CD14-positive monocyte (primary cell): ENCODE data around the gene SMIM24. TPM values are rescaled to one million over a fixed set of nuclear protein-coding genes. Genes with fewer than 3 reads are reported as not detected.

Experiments used
- DNase-seq, 3 donors: peaks; one replicate each; pipeline ENCODE4 v3.0.0-alpha.2; 2011 to 2022
- H2AFZ ChIP-seq: 2 replicates; pipeline ENCODE4 v1.6.0; 2012; ENCODE audit warnings: mild to moderate bottlenecking, low read depth, low read length, inconsistent platforms; ENCODE audit not compliant: insufficient read depth, poor library complexity, severe bottlenecking
- H3K27ac ChIP-seq, 2 donors: 1 replicate in 1 of 2; 2 replicates in 1 of 2; pipeline ENCODE4 v1.5.1; 2012 to 2013; ENCODE audit warnings: low read length in 2 of 2, control low read depth in 1 of 2, inconsistent platforms in 1 of 2, low read depth in 1 of 2, mild to moderate bottlenecking in 1 of 2
- H3K27me3 ChIP-seq, 2 donors: one replicate each; pipeline versions ENCODE4 v1.6.0 to v1.6.1; 2011 to 2013; ENCODE audit warnings: low read length in 2 of 2; ENCODE audit not compliant: control insufficient read depth in 2 of 2, insufficient read depth in 2 of 2
- H3K36me3 ChIP-seq, 2 donors: replicated peaks in 1 of 2; 1 replicate in 1 of 2; 2 replicates in 1 of 2; pipeline versions ENCODE4 v1.5.1 to v1.6.1; 2012 to 2013; ENCODE audit warnings: low read length in 2 of 2, control low read depth in 1 of 2, inconsistent platforms in 1 of 2, mild to moderate bottlenecking in 1 of 2; ENCODE audit not compliant: insufficient read depth in 2 of 2, control insufficient read depth in 1 of 2
- H3K4me1 ChIP-seq, 2 donors: 1 replicate in 1 of 2; 2 replicates in 1 of 2; pipeline versions ENCODE4 v1.5.1 to v1.6.1; 2012 to 2013; ENCODE audit warnings: low read length in 2 of 2, control low read depth in 1 of 2, inconsistent platforms in 1 of 2, mild to moderate bottlenecking in 1 of 2, moderate library complexity in 1 of 2; ENCODE audit not compliant: insufficient read depth in 2 of 2, control insufficient read depth in 1 of 2
- H3K4me2 ChIP-seq: replicated peaks from 2 replicates; pipeline ENCODE3; 2012; ENCODE audit warnings: low read length, moderate library complexity, mild to moderate bottlenecking; ENCODE audit not compliant: poor library complexity, severe bottlenecking; ENCODE audit errors: extremely low read depth
- H3K4me3 ChIP-seq, 3 experiments: fragments of 200-600 bp in 1 of 3; sonication (generic) in 1 of 3; replicated peaks in 1 of 3; 1 replicate in 2 of 3; 2 replicates in 1 of 3; pipeline ENCODE4 v1.5.1; 2011 to 2013; ENCODE audit warnings: low read length in 3 of 3, mild to moderate bottlenecking in 3 of 3, control low read depth in 2 of 3, low read depth in 2 of 3, inconsistent platforms in 1 of 3, moderate library complexity in 1 of 3
- H3K79me2 ChIP-seq: 2 replicates; pipeline ENCODE4 v1.6.0; 2012; ENCODE audit warnings: mild to moderate bottlenecking, control low read depth, inconsistent platforms, low read length, moderate library complexity; ENCODE audit not compliant: insufficient read depth
- H3K9ac ChIP-seq: 2 replicates; pipeline ENCODE4 v1.6.0; 2017; ENCODE audit warnings: low read length, mild to moderate bottlenecking; ENCODE audit not compliant: insufficient read depth, poor library complexity, severe bottlenecking
- H3K9me3 ChIP-seq, 2 donors: replicated peaks in 1 of 2; 1 replicate in 1 of 2; 2 replicates in 1 of 2; pipeline versions ENCODE4 v1.5.1 to v1.6.1; 2012 to 2013; ENCODE audit warnings: low read length in 2 of 2, control low read depth in 1 of 2; ENCODE audit not compliant: control insufficient read depth in 1 of 2, insufficient read depth in 1 of 2
- H4K20me1 ChIP-seq: 2 replicates; pipeline ENCODE4 v1.6.0; 2012; ENCODE audit warnings: mild to moderate bottlenecking, low read length, control low read depth, moderate library complexity; ENCODE audit not compliant: insufficient read depth
- H3K27ac Mint-ChIP-seq, 7 donors: one replicate each; pipeline ENCODE4 v1.8.0; 2020; ENCODE audit warnings: mild to moderate bottlenecking in 7 of 7, mixed read lengths in 7 of 7, moderate library complexity in 6 of 7, inconsistent platforms in 2 of 7
- H3K27me3 Mint-ChIP-seq, 3 donors: one replicate each; pipeline ENCODE4 v1.8.0; 2021 to 2022; ENCODE audit warnings: low read depth in 3 of 3, mild to moderate bottlenecking in 3 of 3, mixed read lengths in 3 of 3, moderate library complexity in 3 of 3, inconsistent platforms in 1 of 3
- H3K36me3 Mint-ChIP-seq, 2 donors: one replicate each; pipeline ENCODE4 v1.8.0; 2020; ENCODE audit warnings: mixed read lengths in 2 of 2, inconsistent platforms in 1 of 2, mild to moderate bottlenecking in 1 of 2
- H3K4me1 Mint-ChIP-seq: one replicate; pipeline ENCODE4 v1.8.0; 2020; ENCODE audit warnings: mild to moderate bottlenecking, mixed read lengths
- H3K4me3 Mint-ChIP-seq, 2 donors: one replicate each; pipeline ENCODE4 v1.8.0; 2020; ENCODE audit warnings: mild to moderate bottlenecking in 2 of 2, mixed read lengths in 2 of 2, moderate library complexity in 1 of 2
- H3K9me3 Mint-ChIP-seq, 7 donors: one replicate each; pipeline ENCODE4 v1.8.0; 2020 to 2022; ENCODE audit warnings: mixed read lengths in 7 of 7, mild to moderate bottlenecking in 6 of 7, moderate library complexity in 6 of 7, inconsistent platforms in 2 of 7
- WGBS: methylation state at CpG from one replicate; pipeline ENCODE4 v1.1.5; 2013; ENCODE audit warnings: missing lambda C conversion rate; ENCODE audit not compliant: insufficient coverage; 5-methylcytosine and 5-hydroxymethylcytosine counted together
- intact Hi-C, 2 donors: fragments of 100-400 bp; cut with micrococcal nuclease; formaldehyde crosslinking; loops; one replicate each; pipeline versions ENCODE4 v1.15.0 to v1.15.1; 2023
- polyA plus RNA-seq, 3 donors: library from polyadenylated mRNA; depleted of rRNA in 1 of 3; unstranded in 2 of 3; stranded (reverse) in 1 of 3; fragments of 300-500 nt in 2 of 3; fragments of >200 nt in 1 of 3; fragmentation: Illumina TruSeq in 2 of 3; gene quantifications; 1 replicate in 2 of 3; 2 replicates in 1 of 3; pipeline ENCODE4 v1.2.3, GENCODE V29; 2012 to 2021
- TF ChIP-seq, protein P1 (sequence below): fragments of 200-600 bp; IDR thresholded peaks from one replicate; pipeline ENCODE4 v1.8.0; 2022; ENCODE audit warnings: antibody characterized with exemption, mild to moderate bottlenecking

SMIM24 gene
- polyA plus RNA-seq, 3 donors, result 0.30 TPM; not detected in 2

DNA sequence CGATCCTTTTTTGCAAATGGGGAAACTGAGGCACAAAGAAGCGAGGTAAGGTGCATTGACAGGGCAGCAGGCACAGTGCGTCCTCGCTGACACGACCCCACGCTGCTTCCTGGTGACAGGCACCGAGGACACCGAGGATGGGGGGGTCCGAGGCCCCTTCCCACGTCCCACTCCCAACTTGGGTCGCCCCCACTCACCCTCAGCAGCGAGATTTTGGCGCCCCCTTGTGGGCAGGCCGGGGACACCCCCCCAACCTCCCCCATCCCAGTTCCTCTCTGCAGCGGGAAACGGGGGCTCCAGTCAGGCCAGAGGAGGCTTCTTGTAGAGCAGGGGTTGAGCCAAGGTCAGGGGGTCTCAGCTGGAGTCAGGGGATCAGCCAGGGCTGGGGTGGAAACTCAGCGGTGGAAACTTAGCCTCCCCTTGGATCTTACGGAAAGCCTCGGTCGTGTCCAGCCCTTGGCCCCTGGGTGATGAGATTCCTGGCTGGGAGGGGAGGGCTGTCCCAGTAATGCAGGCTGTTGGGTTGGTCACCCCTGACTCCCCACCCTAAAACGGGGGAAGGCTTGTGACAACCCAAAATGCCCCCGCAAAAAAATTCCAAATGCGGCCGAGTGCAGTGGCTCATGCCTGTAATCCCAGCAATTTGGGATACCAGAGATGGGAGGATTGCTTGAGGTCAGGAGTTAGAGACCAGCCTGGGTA lies 8.2 kb downstream of the SMIM24 start:
- H3K9me3 ChIP-seq, result no peaks in the 10 kb centered on the region
- H3K27me3 Mint-ChIP-seq, result peaks cover 3 to 6% (median 4%) of the 10 kb centered on the region in 3 donors
- peak in 1 of 3 donors; percentile 36 for DNase-seq
- no peak overlapping the region for H2AFZ ChIP-seq
- no peak overlapping the region for H3K4me2 ChIP-seq
- intact Hi-C loops, result loop anchor here in 1 of 2 donors (5.0 kb wide), 1 partner anchor 145 kb away; no protein-coding TSS in a partner anchor
- no peak overlapping the region for H3K4me3 Mint-ChIP-seq
- no peak overlapping the region for H3K27ac Mint-ChIP-seq
- H4K20me1 ChIP-seq, result peaks cover 15% of the 10 kb centered on the region
- H3K27ac ChIP-seq, result no peak overlapping the region
- no peaks in the 10 kb centered on the region for H3K36me3 Mint-ChIP-seq
- no peaks in the 10 kb centered on the region for H3K4me1 ChIP-seq
- H3K36me3 ChIP-seq, result no peaks in the 10 kb centered on the region
- no peak overlapping the region for H3K4me3 ChIP-seq
- H3K9me3 Mint-ChIP-seq, result peaks cover 0 to 4% (median 0%) of the 10 kb centered on the region in 7 donors
- no peak overlapping the region for H3K9ac ChIP-seq
- WGBS, result 39% methylated on average over 14 of the region's 24 CpGs
- H3K27me3 ChIP-seq, result no peaks in the 10 kb centered on the region
- H3K4me1 Mint-ChIP-seq, result peaks cover 2% of the 10 kb centered on the region
- TF ChIP-seq, protein P1, sequence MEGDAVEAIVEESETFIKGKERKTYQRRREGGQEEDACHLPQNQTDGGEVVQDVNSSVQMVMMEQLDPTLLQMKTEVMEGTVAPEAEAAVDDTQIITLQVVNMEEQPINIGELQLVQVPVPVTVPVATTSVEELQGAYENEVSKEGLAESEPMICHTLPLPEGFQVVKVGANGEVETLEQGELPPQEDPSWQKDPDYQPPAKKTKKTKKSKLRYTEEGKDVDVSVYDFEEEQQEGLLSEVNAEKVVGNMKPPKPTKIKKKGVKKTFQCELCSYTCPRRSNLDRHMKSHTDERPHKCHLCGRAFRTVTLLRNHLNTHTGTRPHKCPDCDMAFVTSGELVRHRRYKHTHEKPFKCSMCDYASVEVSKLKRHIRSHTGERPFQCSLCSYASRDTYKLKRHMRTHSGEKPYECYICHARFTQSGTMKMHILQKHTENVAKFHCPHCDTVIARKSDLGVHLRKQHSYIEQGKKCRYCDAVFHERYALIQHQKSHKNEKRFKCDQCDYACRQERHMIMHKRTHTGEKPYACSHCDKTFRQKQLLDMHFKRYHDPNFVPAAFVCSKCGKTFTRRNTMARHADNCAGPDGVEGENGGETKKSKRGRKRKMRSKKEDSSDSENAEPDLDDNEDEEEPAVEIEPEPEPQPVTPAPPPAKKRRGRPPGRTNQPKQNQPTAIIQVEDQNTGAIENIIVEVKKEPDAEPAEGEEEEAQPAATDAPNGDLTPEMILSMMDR, result peak; percentile 79
- H3K79me2 ChIP-seq, result no peaks in the 10 kb centered on the region

DNA sequence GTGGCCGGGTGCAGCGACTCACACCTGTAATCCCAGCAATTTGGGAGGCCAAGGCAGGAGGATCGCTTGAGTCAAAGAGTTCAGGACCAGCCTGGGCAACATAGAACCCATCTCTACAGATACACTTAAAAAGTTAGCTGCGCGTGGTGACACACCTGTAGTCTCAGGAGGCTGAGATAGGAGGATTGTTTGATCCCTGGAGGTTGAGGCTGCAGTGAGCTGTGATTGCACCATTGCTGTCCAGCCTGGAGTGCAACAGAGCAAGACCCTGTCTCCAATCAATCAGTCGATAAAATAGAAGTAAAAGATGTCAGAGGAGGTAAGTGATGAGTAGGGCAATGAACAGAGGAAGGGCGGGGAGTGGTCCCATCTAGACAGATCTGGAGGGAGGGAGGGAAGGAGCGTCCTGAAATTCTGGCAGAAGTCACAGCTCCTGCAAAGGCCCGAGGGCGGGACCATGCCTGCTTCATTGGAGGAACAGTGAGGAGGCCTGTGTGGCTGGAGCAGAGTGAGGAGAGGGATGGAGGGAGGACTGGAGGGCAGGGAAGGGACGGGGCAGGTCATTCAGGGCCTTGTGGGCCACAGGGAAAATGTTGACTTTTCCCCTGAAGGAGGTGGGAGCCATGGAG lies 9.7 kb downstream of the SMIM24 start:
- no peak for DNase-seq
- intact Hi-C loops, result loop anchor here in 1 of 2 donors (5.0 kb wide), 1 partner anchor 143 kb away; no protein-coding TSS in a partner anchor
- Histone ChIP-seq H3K27ac (no peak overlapping the region), H3K36me3 (no peaks in the 10 kb centered on the region), H2AFZ (no peak overlapping the region), H3K9me3 (no peaks in the 10 kb centered on the region), H3K4me1 (no peaks in the 10 kb centered on the region), H3K79me2 (no peaks in the 10 kb centered on the region), H3K4me2 (no peak overlapping the region), H3K4me3 (no peak overlapping the region), H4K20me1 (peaks cover 26% of the 10 kb centered on the region), H3K27me3 (no peaks in the 10 kb centered on the region), H3K9ac (no peak overlapping the region)
- peaks cover 2% of the 10 kb centered on the region for H3K4me1 Mint-ChIP-seq
- peaks cover 0 to 6% (median 4%) of the 10 kb centered on the region in 3 donors for H3K27me3 Mint-ChIP-seq
- H3K36me3 Mint-ChIP-seq, result peaks cover 4% of the 10 kb centered on the region in 2 donors
- TF ChIP-seq, protein P1, result no peak
- no peak overlapping the region for H3K4me3 Mint-ChIP-seq
- peaks cover 0 to 2% (median 0%) of the 10 kb centered on the region in 7 donors for H3K9me3 Mint-ChIP-seq
- H3K27ac Mint-ChIP-seq, result peak overlapping the region in 1 of 7 donors; percentile 84
- 84% methylated on average over 7 of the region's 11 CpGs for WGBS
